Gastrocnemius medialis (tissue), 4 donors: ENCODE data around the gene MALAT1.

Source experiments
- POLR2A ChIP-seq, 2 donors: fragments of 450-650 bp; IDR thresholded peaks; one replicate each; pipeline ENCODE4 v1.6.1; 2017; ENCODE audit warnings: antibody characterized with exemption in 2 of 2, mild to moderate bottlenecking in 2 of 2, moderate library complexity in 2 of 2
- TF ChIP-seq, protein P1 (sequence below), 5 experiments: fragments of 450-650 bp in 3 of 5; fragments of 200-600 bp in 2 of 5; sonication (generic) in 2 of 5; IDR thresholded peaks in 4 of 5; conservative IDR thresholded peaks in 1 of 5; 1 replicate in 4 of 5; 2 replicates in 1 of 5; pipeline ENCODE4 v1.5.1; 2016 to 2019; ENCODE audit warnings: antibody characterized with exemption in 5 of 5, mild to moderate bottlenecking in 3 of 5, moderate library complexity in 3 of 5

DNA sequence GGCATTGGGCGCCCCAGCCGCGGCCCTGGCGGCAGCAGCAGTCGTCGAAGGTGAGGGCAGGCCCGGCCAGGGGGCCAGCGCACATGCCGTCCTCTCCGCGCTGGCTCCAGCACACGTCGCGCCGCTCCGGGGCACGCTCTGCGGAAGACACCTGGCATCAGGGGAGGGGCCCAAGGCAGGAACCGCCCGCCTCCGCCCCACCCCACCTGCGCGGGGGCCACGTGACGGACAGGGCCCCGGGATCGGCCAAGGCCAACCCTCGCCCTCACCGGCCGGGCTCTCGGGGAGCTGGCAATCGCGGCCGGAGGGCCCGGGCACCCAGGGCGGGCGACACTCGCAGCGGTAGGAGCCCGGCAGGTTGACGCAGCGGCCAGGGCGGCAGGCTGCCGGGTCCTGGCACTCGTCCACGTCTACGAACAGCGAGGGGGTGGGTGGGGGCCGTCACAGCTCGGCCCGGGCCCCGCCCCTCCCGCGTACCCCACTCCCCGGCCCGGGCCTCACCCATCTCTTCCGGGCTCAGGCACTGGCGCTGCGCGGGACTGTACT is 41.0 kb downstream of the MALAT1 start:
- TF ChIP-seq, protein P1, sequence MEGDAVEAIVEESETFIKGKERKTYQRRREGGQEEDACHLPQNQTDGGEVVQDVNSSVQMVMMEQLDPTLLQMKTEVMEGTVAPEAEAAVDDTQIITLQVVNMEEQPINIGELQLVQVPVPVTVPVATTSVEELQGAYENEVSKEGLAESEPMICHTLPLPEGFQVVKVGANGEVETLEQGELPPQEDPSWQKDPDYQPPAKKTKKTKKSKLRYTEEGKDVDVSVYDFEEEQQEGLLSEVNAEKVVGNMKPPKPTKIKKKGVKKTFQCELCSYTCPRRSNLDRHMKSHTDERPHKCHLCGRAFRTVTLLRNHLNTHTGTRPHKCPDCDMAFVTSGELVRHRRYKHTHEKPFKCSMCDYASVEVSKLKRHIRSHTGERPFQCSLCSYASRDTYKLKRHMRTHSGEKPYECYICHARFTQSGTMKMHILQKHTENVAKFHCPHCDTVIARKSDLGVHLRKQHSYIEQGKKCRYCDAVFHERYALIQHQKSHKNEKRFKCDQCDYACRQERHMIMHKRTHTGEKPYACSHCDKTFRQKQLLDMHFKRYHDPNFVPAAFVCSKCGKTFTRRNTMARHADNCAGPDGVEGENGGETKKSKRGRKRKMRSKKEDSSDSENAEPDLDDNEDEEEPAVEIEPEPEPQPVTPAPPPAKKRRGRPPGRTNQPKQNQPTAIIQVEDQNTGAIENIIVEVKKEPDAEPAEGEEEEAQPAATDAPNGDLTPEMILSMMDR (IDR thresholded peaks at IDR 0.05 in 4 of 5, conservative IDR thresholded peaks at IDR 0.05 in 1 of 5), result peak in 2 of 5 experiments; percentile 57 to 71
- TF ChIP-seq POLR2A (IDR thresholded peaks at IDR 0.05), result no peak
